Peyer's patch (tissue), 4 donors: ENCODE results near the gene PLPP4. TPM values are rescaled to one million over a fixed set of nuclear protein-coding genes. Genes with fewer than 3 reads are reported as not detected.

Experiments used
- DNase-seq, 3 donors: peaks; one replicate each; pipeline ENCODE4 v3.0.0-alpha.2; 2017 to 2019
- H3K27ac ChIP-seq, 4 donors: fragments of 200-600 bp; sonication (generic); one replicate each; pipeline ENCODE4 v1.5.1; 2016 to 2019
- H3K27me3 ChIP-seq, 2 donors: fragments of 200-600 bp; sonication (generic); one replicate each; pipeline ENCODE4 v1.5.1; 2019
- H3K36me3 ChIP-seq, 3 donors: fragments of 200-600 bp; sonication (generic); one replicate each; pipeline ENCODE4 v1.5.1; 2016 to 2019
- H3K4me1 ChIP-seq, 4 donors: fragments of 200-600 bp; sonication (generic); one replicate each; pipeline ENCODE4 v1.5.1; 2016 to 2019
- H3K4me3 ChIP-seq, 4 donors: fragments of 200-600 bp; sonication (generic); 1 replicate in 3 of 4; 2 replicates in 1 of 4; pipeline ENCODE4 v1.5.1; 2016 to 2019; ENCODE audit warnings: mild to moderate bottlenecking in 1 of 4
- H3K9me3 ChIP-seq, 4 donors: fragments of 200-600 bp; sonication (generic); one replicate each; pipeline ENCODE4 v1.5.1; 2016 to 2019; ENCODE audit warnings: mild to moderate bottlenecking in 1 of 4
- POLR2A ChIP-seq, 2 donors: fragments of 450-650 bp; IDR thresholded peaks; one replicate each; pipeline ENCODE4 v1.5.1; 2017; ENCODE audit warnings: antibody characterized with exemption in 2 of 2, mild to moderate bottlenecking in 2 of 2, moderate library complexity in 2 of 2
- total RNA-seq, 4 donors: library from RNA; depleted of rRNA; stranded (reverse); fragments of >200 nt; gene quantifications; one replicate each; pipeline ENCODE4 v1.1.0, GENCODE V29; 2016
- TF ChIP-seq, protein P1 (sequence below), 6 experiments: fragments of 450-650 bp in 4 of 6; fragments of 200-600 bp in 2 of 6; sonication (generic) in 1 of 6; IDR thresholded peaks; one replicate each; pipeline ENCODE4 v1.5.1; 2017 to 2019; ENCODE audit warnings: antibody characterized with exemption in 6 of 6, mild to moderate bottlenecking in 3 of 6, moderate library complexity in 1 of 6

PLPP4 gene
- total RNA-seq, 4 donors from 2014 or later: 1.3 TPM; not detected in 3

DNA sequence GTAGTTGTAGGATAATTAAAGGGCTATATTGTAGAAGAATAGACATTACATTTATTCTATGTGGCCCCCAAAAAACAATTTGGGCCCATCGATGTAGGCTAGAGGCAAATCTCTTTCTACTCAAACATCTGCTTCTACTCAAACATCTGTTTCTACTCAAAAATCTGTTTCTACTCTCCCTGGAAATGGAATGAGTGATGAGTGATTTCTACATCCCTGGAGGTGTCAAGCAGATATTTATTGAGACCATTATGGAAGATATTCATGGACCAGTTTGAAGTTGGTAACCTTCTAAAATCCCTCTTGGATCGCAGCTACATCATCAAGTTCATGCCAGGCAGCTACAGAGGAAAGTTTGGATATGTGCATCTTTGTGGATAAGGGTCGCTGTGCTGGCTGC is 5.1 kb upstream of the PLPP4 start:
- H3K9me3 ChIP-seq: no peaks in the 10 kb centered on the region
- no peak for DNase-seq
- no peaks in the 10 kb centered on the region for H3K4me1 ChIP-seq
- TF ChIP-seq POLR2A (IDR thresholded peaks at IDR 0.05): no peak
- TF ChIP-seq, protein P1, sequence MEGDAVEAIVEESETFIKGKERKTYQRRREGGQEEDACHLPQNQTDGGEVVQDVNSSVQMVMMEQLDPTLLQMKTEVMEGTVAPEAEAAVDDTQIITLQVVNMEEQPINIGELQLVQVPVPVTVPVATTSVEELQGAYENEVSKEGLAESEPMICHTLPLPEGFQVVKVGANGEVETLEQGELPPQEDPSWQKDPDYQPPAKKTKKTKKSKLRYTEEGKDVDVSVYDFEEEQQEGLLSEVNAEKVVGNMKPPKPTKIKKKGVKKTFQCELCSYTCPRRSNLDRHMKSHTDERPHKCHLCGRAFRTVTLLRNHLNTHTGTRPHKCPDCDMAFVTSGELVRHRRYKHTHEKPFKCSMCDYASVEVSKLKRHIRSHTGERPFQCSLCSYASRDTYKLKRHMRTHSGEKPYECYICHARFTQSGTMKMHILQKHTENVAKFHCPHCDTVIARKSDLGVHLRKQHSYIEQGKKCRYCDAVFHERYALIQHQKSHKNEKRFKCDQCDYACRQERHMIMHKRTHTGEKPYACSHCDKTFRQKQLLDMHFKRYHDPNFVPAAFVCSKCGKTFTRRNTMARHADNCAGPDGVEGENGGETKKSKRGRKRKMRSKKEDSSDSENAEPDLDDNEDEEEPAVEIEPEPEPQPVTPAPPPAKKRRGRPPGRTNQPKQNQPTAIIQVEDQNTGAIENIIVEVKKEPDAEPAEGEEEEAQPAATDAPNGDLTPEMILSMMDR (IDR thresholded peaks at IDR 0.05): no peak
- no peak overlapping the region for H3K27ac ChIP-seq
- no peaks in the 10 kb centered on the region for H3K36me3 ChIP-seq
- H3K4me3 ChIP-seq: no peak overlapping the region
- H3K27me3 ChIP-seq: peaks cover 0 to 7% of the 10 kb centered on the region in 2 donors

DNA sequence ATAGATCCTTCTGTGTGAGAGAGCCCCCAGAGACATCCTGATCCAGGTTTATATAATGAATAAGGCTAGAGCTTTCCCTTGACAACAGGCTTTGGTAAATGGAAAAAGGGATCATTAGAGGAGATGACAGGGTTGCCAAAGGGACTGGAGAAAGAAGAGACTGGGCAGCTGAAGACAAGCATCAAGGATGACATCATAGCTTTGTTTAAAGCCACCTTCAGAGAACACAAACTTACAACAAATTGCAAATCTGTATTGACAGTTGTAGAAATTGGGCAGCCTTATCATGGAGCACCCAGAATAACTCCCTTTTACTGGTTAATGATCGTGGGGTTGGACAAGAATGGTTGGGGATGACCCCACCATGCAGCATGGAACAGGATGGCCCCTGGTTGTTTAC is 3.7 kb upstream of the PLPP4 start:
- TF ChIP-seq POLR2A (IDR thresholded peaks at IDR 0.05): no peak
- TF ChIP-seq, protein P1 (IDR thresholded peaks at IDR 0.05): no peak
- H3K4me3 ChIP-seq: no peak overlapping the region
- no peak for DNase-seq
- H3K36me3 ChIP-seq: no peaks in the 10 kb centered on the region
- peaks cover 0 to 7% (median 0%) of the 10 kb centered on the region in 4 donors for H3K4me1 ChIP-seq
- no peaks in the 10 kb centered on the region for H3K9me3 ChIP-seq
- H3K27me3 ChIP-seq: peaks cover 0 to 7% of the 10 kb centered on the region in 2 donors
- H3K27ac ChIP-seq: no peak overlapping the region

DNA sequence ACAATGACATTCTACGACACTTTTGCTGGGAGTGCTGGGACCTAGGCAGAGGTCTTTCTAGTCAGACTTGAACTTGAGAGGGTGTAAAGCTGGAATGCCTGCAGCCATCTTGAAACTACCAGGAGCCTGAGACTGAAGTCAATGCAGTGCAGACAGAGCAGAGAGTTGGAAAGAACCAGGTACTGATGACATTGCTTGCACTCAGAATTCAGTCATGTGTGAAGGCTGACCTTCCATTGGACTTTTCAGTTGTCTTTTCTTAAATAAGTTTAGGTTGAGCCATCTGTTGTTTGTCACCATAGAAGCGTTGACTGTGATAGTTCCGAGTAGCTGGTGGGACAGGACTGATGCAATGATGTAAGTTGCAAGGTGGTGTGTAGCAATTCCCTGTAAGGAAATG is 3.1 kb upstream of the PLPP4 start:
- Histone ChIP-seq H3K36me3 (no peaks in the 10 kb centered on the region), H3K4me3 (no peak overlapping the region), H3K27me3 (peaks cover 0 to 7% of the 10 kb centered on the region in 2 donors), H3K9me3 (no peaks in the 10 kb centered on the region), H3K27ac (no peak overlapping the region), H3K4me1 (peaks cover 0 to 7% (median 0%) of the 10 kb centered on the region in 4 donors)
- no peak for TF ChIP-seq POLR2A (IDR thresholded peaks at IDR 0.05)
- TF ChIP-seq, protein P1 (IDR thresholded peaks at IDR 0.05): no peak
- DNase-seq: no peak

DNA sequence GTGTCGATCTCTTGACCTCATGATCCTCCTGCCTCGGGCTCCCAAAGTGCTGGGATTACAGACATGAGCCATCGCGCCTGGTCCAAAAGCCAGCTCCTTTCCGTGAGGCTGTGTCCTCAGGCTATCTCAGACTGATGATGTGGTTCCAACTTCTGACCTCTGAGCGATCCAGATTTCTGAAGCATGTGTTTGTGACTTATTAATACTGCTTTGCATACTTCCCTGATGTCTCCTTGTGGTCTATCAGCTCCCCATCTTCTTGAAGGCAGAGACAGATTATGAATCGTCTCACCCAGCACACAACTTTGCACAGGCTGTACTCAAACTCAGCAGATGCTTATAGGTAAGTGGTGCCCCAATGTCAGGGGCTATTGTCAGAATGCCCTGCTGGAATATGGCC is 2.0 kb upstream of the PLPP4 start:
- Histone ChIP-seq H3K27me3 (peaks cover 0 to 7% of the 10 kb centered on the region in 2 donors), H3K27ac (no peak overlapping the region), H3K4me1 (peaks cover 0 to 7% (median 0%) of the 10 kb centered on the region in 4 donors), H3K36me3 (no peaks in the 10 kb centered on the region), H3K4me3 (no peak overlapping the region), H3K9me3 (no peaks in the 10 kb centered on the region)
- DNase-seq: no peak
- no peak for TF ChIP-seq POLR2A (IDR thresholded peaks at IDR 0.05)
- TF ChIP-seq, protein P1 (IDR thresholded peaks at IDR 0.05): no peak

DNA sequence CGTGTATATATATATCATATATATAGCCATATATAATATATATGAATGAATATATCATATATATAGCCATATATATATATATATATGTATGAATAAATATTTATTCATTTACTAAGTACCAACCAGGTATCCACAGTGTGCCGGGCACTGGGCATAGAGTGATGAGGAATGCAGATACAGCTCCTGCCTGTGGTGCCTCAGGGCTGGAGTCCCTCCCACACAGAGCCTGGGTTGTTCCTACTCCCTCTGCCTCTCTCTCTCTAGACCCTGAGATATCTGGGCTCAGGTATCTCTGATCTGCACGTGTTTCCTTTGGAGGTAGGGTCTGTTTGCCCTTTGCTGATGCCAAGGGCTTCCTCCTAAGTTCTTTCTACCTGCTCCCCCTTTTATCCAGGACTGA is 1.4 kb upstream of the PLPP4 start:
- no peak for TF ChIP-seq POLR2A (IDR thresholded peaks at IDR 0.05)
- TF ChIP-seq, protein P1 (IDR thresholded peaks at IDR 0.05): no peak
- H3K36me3 ChIP-seq: no peaks in the 10 kb centered on the region
- no peak for DNase-seq
- no peaks in the 10 kb centered on the region for H3K9me3 ChIP-seq
- peaks cover 0 to 7% of the 10 kb centered on the region in 2 donors for H3K27me3 ChIP-seq
- no peak overlapping the region for H3K27ac ChIP-seq
- H3K4me3 ChIP-seq: no peak overlapping the region
- H3K4me1 ChIP-seq: peaks cover 0 to 7% (median 0%) of the 10 kb centered on the region in 4 donors

DNA sequence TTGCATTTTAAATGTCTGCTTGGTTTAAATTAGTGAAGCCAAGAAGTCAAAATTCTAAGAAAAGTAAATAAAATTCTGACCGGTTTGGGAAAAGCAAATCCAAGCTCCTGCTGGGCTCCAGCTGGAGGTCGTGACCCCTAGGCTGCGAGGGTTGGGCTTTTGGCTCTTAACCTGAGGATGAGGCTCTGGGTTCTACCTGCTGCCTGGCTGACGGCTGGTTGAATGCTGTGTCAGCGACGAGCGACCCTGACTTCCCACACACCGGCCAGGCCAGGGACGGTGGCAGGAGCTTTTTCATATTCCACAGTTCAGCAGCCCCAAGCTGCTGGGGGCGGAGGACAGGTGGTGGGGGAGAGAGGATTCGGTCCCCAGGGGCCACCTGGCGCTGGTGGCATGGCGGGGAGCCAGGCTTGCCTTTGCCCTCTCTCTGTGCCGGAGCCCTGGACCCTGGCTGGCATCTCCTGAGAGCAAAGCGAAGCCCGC is 843 bp upstream of the PLPP4 start:
- Histone ChIP-seq H3K27ac (no peak overlapping the region), H3K9me3 (no peaks in the 10 kb centered on the region), H3K4me1 (peaks cover 0 to 7% (median 0%) of the 10 kb centered on the region in 4 donors), H3K4me3 (peak overlapping the region in 3 of 4 donors; percentile 22 to 43 (median 43)), H3K27me3 (peaks cover 0 to 7% of the 10 kb centered on the region in 2 donors), H3K36me3 (no peaks in the 10 kb centered on the region)
- no peak for TF ChIP-seq POLR2A (IDR thresholded peaks at IDR 0.05)
- TF ChIP-seq, protein P1 (IDR thresholded peaks at IDR 0.05): no peak
- DNase-seq: no peak
